HG03469 (cell line): ENCODE measurements around the gene KCNJ16.

ENCODE experiments used
- ATAC-seq: cut with Tn5 transposase; IDR thresholded peaks from one replicate; pipeline ENCODE4 v1.9.1; 2021; ENCODE audit warnings: mild to moderate bottlenecking, moderate library complexity, moderate number of reproducible peaks; ENCODE audit not compliant: unreplicated experiment

Gene KCNJ16

GRCh38 chr17:70124723-70125122 lies 49.7 kb downstream of the KCNJ16 start:
- ATAC-seq: no peak

GRCh38 chr17:70127221-70127873 lies 52.3 kb downstream of the KCNJ16 start:
- no peak for ATAC-seq

DNA sequence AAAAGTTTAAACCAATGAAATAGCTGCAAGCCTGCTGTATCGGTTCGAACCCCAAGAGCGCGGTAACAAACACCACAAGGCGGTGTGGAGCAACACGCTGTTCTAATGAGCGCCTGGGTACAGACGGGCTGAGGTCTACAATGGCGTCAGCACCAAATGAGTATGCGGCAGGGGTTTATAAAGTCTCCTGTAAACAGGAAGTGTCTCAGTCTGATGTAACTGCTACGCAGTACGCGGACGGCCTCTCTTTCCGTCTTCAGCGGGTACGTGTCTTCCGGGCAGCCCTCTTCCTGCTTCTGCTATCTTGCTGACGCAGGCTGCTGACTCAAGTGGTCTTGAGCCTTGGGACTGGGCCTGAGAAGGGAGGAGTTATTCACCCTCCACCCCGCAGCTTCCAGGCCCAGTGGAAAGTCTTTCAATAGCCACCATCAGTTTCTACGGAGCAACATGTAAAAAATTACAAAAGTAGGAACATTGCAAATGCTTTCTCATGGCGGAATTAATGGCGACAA lies 53.8 kb downstream of the KCNJ16 start:
- ATAC-seq: no peak

GRCh38 chr17:70130289-70130688 lies 55.3 kb downstream of the KCNJ16 start:
- ATAC-seq: no peak

- ATAC-seq: no peak
Observed at GRCh38 chr17:70132505-70132904, 57.5 kb downstream of the KCNJ16 start.

GRCh38 chr17:70134042-70134441 lies 59.0 kb downstream of the KCNJ16 start:
- no peak for ATAC-seq

GRCh38 chr17:70134777-70135176 lies 59.8 kb downstream of the KCNJ16 start:
- ATAC-seq: no peak

DNA sequence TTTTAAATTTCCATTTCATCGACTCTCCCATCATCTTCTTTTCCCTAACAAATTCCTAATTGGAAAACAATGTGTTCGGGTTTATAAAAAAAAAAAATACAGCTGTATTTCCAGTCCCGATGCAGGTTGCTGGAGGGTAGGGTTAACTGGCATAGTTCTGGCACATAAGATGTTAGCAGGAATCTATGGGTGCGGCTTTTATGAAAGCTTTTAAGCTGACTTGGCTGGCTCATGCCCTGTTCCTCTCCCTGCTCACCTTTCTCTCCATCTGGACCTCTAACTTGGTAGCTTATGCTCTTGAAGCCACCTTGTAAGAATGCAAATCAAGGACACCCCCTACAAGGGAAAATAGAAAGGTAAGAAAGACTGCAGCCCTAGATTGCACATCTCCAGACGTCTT lies 61.1 kb downstream of the KCNJ16 start:
- ATAC-seq: no peak

- ATAC-seq: peak; percentile 97
Observed at GRCh38 chr17:70137451-70138230, 62.6 kb downstream of the KCNJ16 start.

DNA sequence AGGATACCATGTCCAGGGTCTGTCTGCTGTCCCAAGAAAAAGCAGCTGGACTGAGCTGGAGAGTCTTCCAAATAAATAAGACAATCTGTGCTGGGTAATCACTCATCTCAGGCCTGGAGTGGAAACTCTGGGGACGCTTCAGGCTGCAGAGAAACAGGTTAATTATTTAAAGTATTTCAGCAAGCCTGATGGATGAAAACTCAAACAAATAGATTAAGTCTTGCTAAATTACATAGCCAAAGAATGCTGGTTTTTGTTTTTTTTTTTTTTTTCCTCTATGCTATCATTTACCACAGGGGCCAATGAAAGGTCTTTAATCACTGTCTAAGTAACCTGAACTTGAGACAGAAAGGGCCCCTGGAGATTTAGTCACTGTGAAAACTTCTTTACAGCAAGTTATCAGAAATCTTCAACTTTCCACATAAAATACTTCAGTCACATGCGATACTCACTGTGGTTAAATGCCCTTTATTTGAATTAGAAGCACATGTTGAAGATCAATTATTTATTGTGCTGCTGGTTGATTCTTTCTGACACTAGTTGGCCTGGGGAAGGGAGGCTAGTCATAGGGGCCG lies 63.4 kb downstream of the KCNJ16 start:
- no peak for ATAC-seq

DNA sequence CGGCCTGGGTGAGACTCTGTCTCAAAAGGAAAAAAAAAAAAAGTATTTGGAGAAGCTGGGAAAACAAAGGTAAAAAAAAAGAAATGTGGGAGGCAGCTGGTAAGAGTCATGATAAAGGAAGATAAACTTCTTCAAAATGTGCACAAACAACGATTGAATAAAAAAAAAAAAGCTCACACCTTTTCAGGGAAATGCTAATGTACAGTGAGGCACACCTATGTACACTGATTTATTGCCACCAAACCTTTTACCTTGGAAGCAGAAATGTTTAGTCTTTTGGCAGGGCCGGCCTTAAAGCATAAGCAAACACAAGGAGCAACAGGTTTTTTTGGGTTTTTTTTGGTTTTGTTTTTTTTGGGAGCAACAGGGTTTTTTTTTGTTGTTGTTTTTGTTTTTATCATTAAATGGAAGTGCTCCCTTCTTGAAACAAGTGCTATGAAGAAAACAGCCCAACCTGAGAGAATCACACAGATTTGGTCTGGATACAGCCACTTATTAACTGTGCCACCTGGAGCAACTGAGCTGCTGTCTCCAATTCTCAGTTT lies 64.5 kb downstream of the KCNJ16 start:
- ATAC-seq: no peak

- no peak for ATAC-seq
Observed at GRCh38 chr17:70144260-70144846, 69.3 kb downstream of the KCNJ16 start.

DNA sequence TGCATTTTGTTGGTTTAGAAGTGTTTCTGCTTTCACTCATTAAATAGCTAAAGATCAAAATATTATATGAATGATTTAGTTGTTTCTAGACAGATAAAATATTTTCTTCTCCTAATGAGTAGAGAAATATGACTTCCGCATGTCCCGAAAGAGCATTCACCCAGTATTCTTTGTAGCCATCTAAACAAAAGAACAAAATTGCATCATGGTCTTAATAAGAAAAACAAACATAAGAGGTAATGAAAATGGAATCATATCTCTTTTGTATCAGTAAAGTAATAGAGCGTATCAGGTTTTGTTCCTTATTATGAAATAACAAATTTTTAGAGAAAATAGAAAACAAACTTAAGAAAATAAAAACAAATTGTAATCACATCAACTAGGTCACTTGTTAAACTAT lies 78.2 kb downstream of the KCNJ16 start:
- no peak for ATAC-seq

GRCh38 chr17:70157151-70157550 lies 82.1 kb downstream of the KCNJ16 start:
- ATAC-seq: no peak

- no peak for ATAC-seq
Observed at GRCh38 chr17:70158180-70158579, 83.2 kb downstream of the KCNJ16 start.

- no peak for ATAC-seq
Observed at GRCh38 chr17:70158591-70158990, 83.6 kb downstream of the KCNJ16 start.

GRCh38 chr17:70159980-70160379 lies 85.0 kb downstream of the KCNJ16 start:
- ATAC-seq: no peak

DNA sequence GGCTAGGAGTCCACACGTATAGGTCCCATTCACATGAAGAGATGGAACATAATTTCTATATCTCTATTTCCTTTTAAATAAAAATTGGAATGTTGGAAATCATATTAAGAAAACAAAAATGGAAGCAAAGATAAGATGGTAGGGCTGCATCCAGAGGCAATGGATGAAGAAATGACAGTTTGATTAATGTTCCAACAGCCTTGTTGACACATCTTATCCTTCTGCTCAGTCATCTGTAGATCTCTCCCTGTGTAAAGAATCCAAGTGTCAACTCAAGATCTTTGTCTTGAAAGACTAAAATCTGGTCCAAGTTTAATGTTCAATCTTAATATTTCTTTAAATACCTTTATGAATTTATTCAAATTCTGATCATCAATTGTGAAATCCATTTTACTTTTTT lies 86.5 kb downstream of the KCNJ16 start:
- no peak for ATAC-seq

GRCh38 chr17:70165383-70165782 lies 90.4 kb downstream of the KCNJ16 start:
- no peak for ATAC-seq

DNA sequence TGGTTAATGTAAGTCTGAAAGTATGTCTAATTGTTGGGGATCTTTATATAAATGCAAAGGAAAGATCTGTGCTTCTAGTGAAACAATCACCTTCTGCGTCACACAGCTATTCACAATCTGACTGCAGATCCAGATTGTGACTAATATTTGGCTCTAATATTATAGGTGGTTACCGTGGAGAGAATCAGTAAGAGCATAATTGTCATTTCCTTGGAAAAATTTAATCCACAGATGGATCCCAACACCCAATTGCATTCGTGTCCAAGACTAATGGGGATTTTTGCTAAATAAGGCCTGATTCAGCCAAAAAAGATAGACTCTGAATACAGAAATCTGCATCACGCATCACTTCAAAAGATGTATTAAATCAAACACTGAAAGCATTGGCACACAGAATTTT lies 91.6 kb downstream of the KCNJ16 start:
- no peak for ATAC-seq
